Measurements from ENCODE around the gene PRCC.

- no peak for TF ChIP-seq CTCF (IDR thresholded peaks at IDR 0.05; ENCODE audit: low read length)
- no peak for TF ChIP-seq EZH2 (IDR thresholded peaks at IDR 0.05; ENCODE audit: borderline replicate concordance, low read length)
These were observed 47.4 kb downstream of the PRCC start for GRCh38 chr1:156814571-156815260.
